GM12878 (cell line): ENCODE measurements around the gene KRTAP5-6. TPM values are rescaled to one million over a fixed set of nuclear protein-coding genes. Genes with fewer than 3 reads are reported as not detected.

Experiments used
- ATAC-seq: fragments of 200-7000 bp; cut with Tn5 transposase; 3 replicates; pipeline ENCODE4 v1.9.1; 2020; ENCODE audit warnings: mild to moderate bottlenecking, moderate library complexity
- BruUV-seq: library from RNA; stranded (reverse); fragments of 400-500 nt; replicated peaks from 2 replicates; lab custom pipeline; 2021; lab: Mats Ljungman, UMichigan
- CTCF ChIA-PET: fragments of 300-600 bp; sonication (Branson Sonifier 250); formaldehyde crosslinking; extraction: SDS; loops from one replicate; lab custom pipeline; 2021; ENCODE audit warnings: inconsistent platforms; lab: Yijun Ruan, JAX
- POLR2A ChIA-PET: fragments of 350-600 bp; formaldehyde crosslinking; extraction: SDS; loops from one replicate; lab custom pipeline; 2021; ENCODE audit warnings: inconsistent platforms; lab: Charles Lee
- RAD21 ChIA-PET: fragments of 300-600 bp; sonication (Branson Sonifier 250); formaldehyde crosslinking; loops from one replicate; lab custom pipeline; 2023; ENCODE audit warnings: antibody characterized with exemption; ENCODE audit not compliant: unreplicated experiment; lab: Charles Lee
- SMC1A ChIA-PET: fragments of 300-600 bp; sonication (Branson Sonifier 250); formaldehyde crosslinking; loops from one replicate; lab custom pipeline; 2023; ENCODE audit not compliant: unreplicated experiment, uncharacterized antibody; lab: Charles Lee
- DNase-seq: peaks from one replicate; pipeline ENCODE4 v3.0.0-alpha.2; 2011; ENCODE audit warnings: low read depth, low spot score
- FAIRE-seq: peaks from 3 replicates; lab custom pipeline; 2011; peaks lifted over from hg19 to GRCh38; lab: Jason Lieb, UNC
- H2AFZ ChIP-seq: 2 replicates; pipeline ENCODE4 v1.6.0; 2011; ENCODE audit warnings: low read depth, low read length, control low read depth; ENCODE audit not compliant: control insufficient read depth
- H3K27ac ChIP-seq: 2 replicates; pipeline ENCODE4 v1.5.1; 2011; ENCODE audit warnings: control low read depth; ENCODE audit not compliant: control insufficient read depth, insufficient read depth
- H3K27me3 ChIP-seq, 2 experiments: replicated peaks in 1 of 2; 2 replicates each; pipeline versions ENCODE4 v1.6.0 to v1.6.1; 2011; ENCODE audit warnings: low read length in 1 of 2; ENCODE audit not compliant: control insufficient read depth in 2 of 2, insufficient read depth in 2 of 2
- H3K36me3 ChIP-seq, 2 experiments: 2 replicates each; pipeline ENCODE4 v1.5.1; 2011; ENCODE audit warnings: low read length in 1 of 2; ENCODE audit not compliant: control insufficient read depth in 2 of 2, insufficient read depth in 2 of 2
- H3K4me1 ChIP-seq: 2 replicates; pipeline ENCODE4 v1.6.1; 2011; ENCODE audit warnings: mild to moderate bottlenecking, low read length, moderate library complexity, mixed read lengths; ENCODE audit not compliant: control insufficient read depth, insufficient read depth
- H3K4me2 ChIP-seq: 2 replicates; pipeline ENCODE4 v1.6.0; 2011; ENCODE audit warnings: control low read depth; ENCODE audit not compliant: control insufficient read depth, insufficient read depth
- H3K4me3 ChIP-seq: fragments of 200-600 bp; sonication (generic); 2 replicates; pipeline ENCODE4 v1.5.1; 2016
- H3K79me2 ChIP-seq: 2 replicates; pipeline ENCODE4 v1.6.0; 2011; ENCODE audit warnings: low read length; ENCODE audit not compliant: control insufficient read depth, insufficient read depth
- H3K9ac ChIP-seq: 2 replicates; pipeline ENCODE4 v1.8.0; 2011; ENCODE audit warnings: low read length, control low read depth, mixed read lengths; ENCODE audit not compliant: control insufficient read depth, insufficient read depth
- H3K9me3 ChIP-seq: replicated peaks from 3 replicates; pipeline ENCODE4 v1.5.1; 2011; ENCODE audit warnings: mild to moderate bottlenecking, low read length; ENCODE audit not compliant: control insufficient read depth, insufficient read depth
- H4K20me1 ChIP-seq: 2 replicates; pipeline ENCODE4 v1.6.0; 2011; ENCODE audit not compliant: control insufficient read depth, insufficient read depth
- BHLHE40 ChIP-seq, 2 experiments: fragments of 450-650 bp in 1 of 2; IDR thresholded peaks; 2 replicates each; pipeline ENCODE4 v1.6.1; 2011 to 2017; ENCODE audit warnings: low read depth in 2 of 2, borderline replicate concordance in 1 of 2, improper control_type of control experiment in 1 of 2, low read length in 1 of 2, mild to moderate bottlenecking in 1 of 2
- CBX3 ChIP-seq: fragments of 200-600 bp; sonication (generic); IDR thresholded peaks from 2 replicates; pipeline ENCODE4 v1.6.1; 2016; ENCODE audit warnings: low read depth, borderline replicate concordance
- CREB1 ChIP-seq: IDR thresholded peaks from 2 replicates; pipeline ENCODE4 v1.6.1; 2012; ENCODE audit warnings: low read depth, mild to moderate bottlenecking, inconsistent platforms
- EGR1 ChIP-seq, 2 experiments: IDR thresholded peaks; 1 replicate in 1 of 2; 2 replicates in 1 of 2; pipeline ENCODE4 v1.6.1; 2011 to 2012; ENCODE audit warnings: low read depth in 2 of 2, low read length in 2 of 2, borderline replicate concordance in 1 of 2, mild to moderate bottlenecking in 1 of 2, moderate library complexity in 1 of 2
- FOXM1 ChIP-seq: IDR thresholded peaks from 2 replicates; pipeline ENCODE4 v1.6.1; 2012; ENCODE audit warnings: low read depth, mild to moderate bottlenecking, inconsistent platforms, low read length, moderate library complexity
- GATAD2B ChIP-seq: fragments of 450-650 bp; conservative IDR thresholded peaks from 2 replicates; pipeline ENCODE4 v1.6.1; 2017; ENCODE audit warnings: low read depth, mild to moderate bottlenecking, moderate library complexity
- MYB ChIP-seq: fragments of 150-350 bp; IDR thresholded peaks from 2 replicates; pipeline ENCODE4 v1.6.1; 2014; ENCODE audit warnings: mild to moderate bottlenecking, low read depth, low read length, borderline replicate concordance
- NFYB ChIP-seq: IDR thresholded peaks from 2 replicates; pipeline ENCODE4 v1.6.1; 2011; ENCODE audit warnings: low read depth, mild to moderate bottlenecking, low read length, improper control_type of control experiment, moderate library complexity; ENCODE audit not compliant: insufficient read depth
- POU2F2 ChIP-seq: IDR thresholded peaks from 3 replicates; pipeline ENCODE4 v1.6.1; 2011; ENCODE audit warnings: low read depth, mild to moderate bottlenecking, low read length, borderline replicate concordance
- SUPT20H ChIP-seq: IDR thresholded peaks from 2 replicates; pipeline ENCODE4 v1.6.1; 2011; ENCODE audit warnings: low read depth, mild to moderate bottlenecking, low read length, moderate library complexity, borderline replicate concordance; ENCODE audit not compliant: control insufficient read depth
- TCF3 ChIP-seq: IDR thresholded peaks from 2 replicates; pipeline ENCODE4 v1.6.1; 2012; ENCODE audit warnings: low read depth, mild to moderate bottlenecking, low read length, borderline replicate concordance; ENCODE audit not compliant: insufficient read depth
- ZBED1 ChIP-seq: IDR thresholded peaks from 2 replicates; pipeline ENCODE4 v1.6.1; 2016; ENCODE audit warnings: borderline replicate concordance
- ZNF207 ChIP-seq: fragments of 450-650 bp; IDR thresholded peaks from 2 replicates; pipeline ENCODE4 v1.6.1; 2014; ENCODE audit warnings: antibody characterized with exemption, mild to moderate bottlenecking, borderline replicate concordance
- ZNF622 ChIP-seq: fragments of 450-650 bp; IDR thresholded peaks from 2 replicates; pipeline ENCODE4 v1.6.1; 2017; ENCODE audit warnings: mild to moderate bottlenecking, inconsistent platforms
- ZZZ3 ChIP-seq: IDR thresholded peaks from 2 replicates; pipeline ENCODE4 v1.6.1; 2011; ENCODE audit warnings: low read depth; ENCODE audit not compliant: control insufficient read depth, insufficient read length
- WGBS: methylation state at CpG from one replicate; pipeline ENCODE4 v1.1.6; 2016; ENCODE audit warnings: low lambda C conversion rate; ENCODE audit not compliant: insufficient replicate concordance, insufficient coverage; ENCODE audit errors: missing lambda C conversion rate; 5-methylcytosine and 5-hydroxymethylcytosine counted together
- in situ Hi-C: fragments of 300-500 bp; cut with MboI; formaldehyde crosslinking; loops from 9 replicates; pipeline ENCODE4 v1.14.3; 2018; ENCODE audit warnings: mixed read lengths
- intact Hi-C: fragments of 100-400 bp; cut with micrococcal nuclease; formaldehyde crosslinking; loops from one replicate; pipeline ENCODE4 v1.14.2; 2022; ENCODE audit not compliant: unreplicated experiment
- polyA plus RNA-seq, 11 experiments: library from polyadenylated mRNA; depleted of rRNA in 4 of 11; unstranded in 6 of 11; stranded (reverse) in 5 of 11; fragments of >200 nt; fragmentation: Nextera tagmentation in 4 of 11; fragmentation: Illumina TruSeq in 1 of 11; extraction: Ambion mirVana in 4 of 11; extraction: Trizol in 1 of 11; gene quantifications; 1 replicate in 1 of 11; 2 replicates in 10 of 11; pipeline versions ENCODE4 v1.2.1 to v1.2.3, GENCODE V29; 2011 to 2016; ENCODE audit warnings: inconsistent platforms in 2 of 11, missing spikeins in 2 of 11, low read depth in 1 of 11
- total RNA-seq, 4 experiments: library from RNA; depleted of rRNA in 3 of 4; stranded (reverse); fragments of >200 nt in 3 of 4; fragmentation: Illumina TruSeq in 1 of 4; extraction: Trizol in 1 of 4; gene quantifications; 2 replicates each; pipeline versions ENCODE4 v1.2.1 to v1.2.3, GENCODE V29; 2013 to 2021
- TF ChIP-seq, protein P1 (sequence below): fragments of 450-650 bp; formaldehyde crosslinking; IDR thresholded peaks from 2 replicates; pipeline ENCODE4 v1.4.0; 2022; ENCODE audit warnings: mild to moderate bottlenecking, moderate library complexity
- TF ChIP-seq, protein P2 (sequence below): fragments of 450-650 bp; IDR thresholded peaks from 2 replicates; pipeline ENCODE4 v1.6.1; 2017; ENCODE audit warnings: mild to moderate bottlenecking, moderate library complexity

KRTAP5-6 gene
- total and polyA plus RNA-seq, 10 of the 15 experiments (the other 5 are each of a cell fraction or from before 2014, with no cell fraction given), result not detected

DNA sequence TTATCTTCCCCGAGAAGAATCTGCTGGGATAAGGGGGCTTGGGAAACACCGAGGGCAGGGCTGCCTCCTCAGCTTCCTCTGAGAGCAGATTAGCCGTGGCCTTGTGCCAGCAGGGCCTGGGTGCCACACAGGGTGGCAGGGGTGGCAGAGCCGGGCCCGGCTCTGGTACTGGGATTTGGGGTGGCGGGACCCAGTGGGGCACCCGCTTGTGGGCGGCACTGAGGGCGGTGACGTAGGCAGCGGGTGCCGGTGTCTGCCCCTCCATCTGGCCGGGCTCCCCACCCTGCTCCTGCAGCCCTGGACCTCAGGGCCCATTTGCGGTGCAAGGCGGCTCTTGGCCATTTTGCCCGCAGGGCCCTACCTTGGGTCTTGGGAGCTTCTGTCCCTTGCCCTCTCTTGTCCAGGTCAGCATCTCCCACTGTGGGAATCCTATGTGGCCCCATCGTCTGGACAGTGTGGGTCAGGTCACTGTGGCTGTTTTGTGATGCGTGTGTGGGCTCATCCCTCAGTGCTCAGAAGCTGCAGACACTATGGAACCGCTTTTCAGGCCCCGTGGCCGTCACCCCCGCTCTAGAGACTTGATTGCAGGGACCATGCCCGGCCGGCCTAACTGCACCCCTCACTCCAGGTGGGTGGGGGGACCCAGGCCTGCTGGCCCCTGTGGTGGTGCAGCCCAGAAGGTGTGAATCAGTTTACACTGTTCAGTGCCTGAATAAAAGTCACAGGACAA is 29.7 kb upstream of the KRTAP5-6 start:
- no peak overlapping the region for H3K9ac ChIP-seq
- no peaks in the 10 kb centered on the region for H4K20me1 ChIP-seq
- POLR2A ChIA-PET, result no interaction called here
- WGBS, result 45% methylated on average over 21 of the region's 24 CpGs
- H3K36me3 ChIP-seq, result no peaks in the 10 kb centered on the region
- in situ Hi-C loops, result no loop called here
- H3K4me2 ChIP-seq, result no peak overlapping the region
- H3K27me3 ChIP-seq, result no peaks in the 10 kb centered on the region; a peak in 1 of 4 replicates
- SMC1A ChIA-PET, result no interaction called here
- no peak overlapping the region for H2AFZ ChIP-seq
- no TSS peak for BruUV-seq
- H3K4me1 ChIP-seq, result no peaks in the 10 kb centered on the region
- FAIRE-seq (no peak), ATAC-seq (no peak), DNase-seq (no peak)
- H3K27ac ChIP-seq, result no peak overlapping the region
- H3K4me3 ChIP-seq, result no peak overlapping the region
- intact Hi-C loops, result no loop called here
- RAD21 ChIA-PET, result no interaction called here
- H3K79me2 ChIP-seq, result no peaks in the 10 kb centered on the region
- H3K9me3 ChIP-seq, result no peaks in the 10 kb centered on the region
- CTCF ChIA-PET, result no interaction called here
- no peak for TF ChIP-seq CBX3
- TF ChIP-seq EGR1 (IDR thresholded peaks at IDR 0.05; ENCODE audit: borderline replicate concordance in 1 of 2, low read depth in 2 of 2, low read length in 2 of 2), result no peak
- TF ChIP-seq ZNF207, result no peak
- TF ChIP-seq BHLHE40 (IDR thresholded peaks at IDR 0.05; ENCODE audit: borderline replicate concordance in 1 of 2, low read depth in 2 of 2, low read length in 1 of 2), result no peak
- no peak for TF ChIP-seq GATAD2B
- no peak for TF ChIP-seq ZBED1
- no peak for TF ChIP-seq FOXM1
- TF ChIP-seq, protein P1, sequence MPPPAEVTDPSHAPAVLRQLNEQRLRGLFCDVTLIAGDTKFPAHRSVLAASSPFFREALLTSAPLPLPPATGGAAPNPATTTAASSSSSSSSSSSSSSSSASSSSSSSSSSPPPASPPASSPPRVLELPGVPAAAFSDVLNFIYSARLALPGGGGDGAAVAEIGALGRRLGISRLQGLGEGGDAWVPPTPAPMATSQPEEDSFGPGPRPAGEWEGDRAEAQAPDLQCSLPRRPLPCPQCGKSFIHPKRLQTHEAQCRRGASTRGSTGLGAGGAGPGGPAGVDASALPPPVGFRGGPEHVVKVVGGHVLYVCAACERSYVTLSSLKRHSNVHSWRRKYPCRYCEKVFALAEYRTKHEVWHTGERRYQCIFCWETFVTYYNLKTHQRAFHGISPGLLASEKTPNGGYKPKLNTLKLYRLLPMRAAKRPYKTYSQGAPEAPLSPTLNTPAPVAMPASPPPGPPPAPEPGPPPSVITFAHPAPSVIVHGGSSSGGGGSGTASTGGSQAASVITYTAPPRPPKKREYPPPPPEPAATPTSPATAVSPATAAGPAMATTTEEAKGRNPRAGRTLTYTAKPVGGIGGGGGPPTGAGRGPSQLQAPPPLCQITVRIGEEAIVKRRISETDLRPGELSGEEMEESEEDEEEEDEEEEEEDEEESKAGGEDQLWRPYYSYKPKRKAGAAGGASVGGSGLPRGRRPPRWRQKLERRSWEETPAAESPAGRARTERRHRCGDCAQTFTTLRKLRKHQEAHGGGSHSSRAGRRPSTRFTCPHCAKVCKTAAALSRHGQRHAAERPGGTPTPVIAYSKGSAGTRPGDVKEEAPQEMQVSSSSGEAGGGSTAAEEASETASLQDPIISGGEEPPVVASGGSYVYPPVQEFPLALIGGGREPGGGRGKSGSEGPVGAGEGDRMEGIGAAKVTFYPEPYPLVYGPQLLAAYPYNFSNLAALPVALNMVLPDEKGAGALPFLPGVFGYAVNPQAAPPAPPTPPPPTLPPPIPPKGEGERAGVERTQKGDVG (CRISPR knock-in tag), result no peak
- no peak for TF ChIP-seq ZNF622
- TF ChIP-seq, protein P2, sequence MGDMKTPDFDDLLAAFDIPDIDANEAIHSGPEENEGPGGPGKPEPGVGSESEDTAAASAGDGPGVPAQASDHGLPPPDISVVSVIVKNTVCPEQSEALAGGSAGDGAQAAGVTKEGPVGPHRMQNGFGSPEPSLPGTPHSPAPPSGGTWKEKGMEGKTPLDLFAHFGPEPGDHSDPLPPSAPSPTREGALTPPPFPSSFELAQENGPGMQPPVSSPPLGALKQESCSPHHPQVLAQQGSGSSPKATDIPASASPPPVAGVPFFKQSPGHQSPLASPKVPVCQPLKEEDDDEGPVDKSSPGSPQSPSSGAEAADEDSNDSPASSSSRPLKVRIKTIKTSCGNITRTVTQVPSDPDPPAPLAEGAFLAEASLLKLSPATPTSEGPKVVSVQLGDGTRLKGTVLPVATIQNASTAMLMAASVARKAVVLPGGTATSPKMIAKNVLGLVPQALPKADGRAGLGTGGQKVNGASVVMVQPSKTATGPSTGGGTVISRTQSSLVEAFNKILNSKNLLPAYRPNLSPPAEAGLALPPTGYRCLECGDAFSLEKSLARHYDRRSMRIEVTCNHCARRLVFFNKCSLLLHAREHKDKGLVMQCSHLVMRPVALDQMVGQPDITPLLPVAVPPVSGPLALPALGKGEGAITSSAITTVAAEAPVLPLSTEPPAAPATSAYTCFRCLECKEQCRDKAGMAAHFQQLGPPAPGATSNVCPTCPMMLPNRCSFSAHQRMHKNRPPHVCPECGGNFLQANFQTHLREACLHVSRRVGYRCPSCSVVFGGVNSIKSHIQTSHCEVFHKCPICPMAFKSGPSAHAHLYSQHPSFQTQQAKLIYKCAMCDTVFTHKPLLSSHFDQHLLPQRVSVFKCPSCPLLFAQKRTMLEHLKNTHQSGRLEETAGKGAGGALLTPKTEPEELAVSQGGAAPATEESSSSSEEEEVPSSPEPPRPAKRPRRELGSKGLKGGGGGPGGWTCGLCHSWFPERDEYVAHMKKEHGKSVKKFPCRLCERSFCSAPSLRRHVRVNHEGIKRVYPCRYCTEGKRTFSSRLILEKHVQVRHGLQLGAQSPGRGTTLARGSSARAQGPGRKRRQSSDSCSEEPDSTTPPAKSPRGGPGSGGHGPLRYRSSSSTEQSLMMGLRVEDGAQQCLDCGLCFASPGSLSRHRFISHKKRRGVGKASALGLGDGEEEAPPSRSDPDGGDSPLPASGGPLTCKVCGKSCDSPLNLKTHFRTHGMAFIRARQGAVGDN, result no peak
- no peak for TF ChIP-seq MYB
- no peak for TF ChIP-seq SUPT20H
- no peak for TF ChIP-seq NFYB
- no peak for TF ChIP-seq CREB1
- no peak for TF ChIP-seq TCF3
- no peak for TF ChIP-seq ZZZ3
- TF ChIP-seq POU2F2, result no peak
